ENCODE measurements around the gene MAP4K4. TPM values are rescaled to one million over a fixed set of nuclear protein-coding genes. Genes with fewer than 3 reads are reported as not detected.

The MAP4K4 gene
- total RNA-seq, 1 experiment from 2014 or later: 132 TPM

- no peaks in the 10 kb centered on the region for H3K27me3 ChIP-seq (ENCODE audit: insufficient read depth, low read length)
- H3K4me1 ChIP-seq (ENCODE audit: insufficient read depth, low read length): peaks cover 23% of the 10 kb centered on the region
- H2BK5ac ChIP-seq (ENCODE audit: insufficient read length, low read length): no peak overlapping the region
- no peak overlapping the region for H2AFZ ChIP-seq (ENCODE audit: low read length)
- H3K23me2 ChIP-seq (ENCODE audit: insufficient read length, low read depth, low read length, poor library complexity, severe bottlenecking): no peaks in the 10 kb centered on the region
- H2BK15ac ChIP-seq (ENCODE audit: low read depth, low read length): no peak overlapping the region
- peaks cover 48% of the 10 kb centered on the region; the same call in 1 of the 2 replicates for H3K79me2 ChIP-seq (ENCODE audit: insufficient read depth, low read length)
- H3K9me3 ChIP-seq (ENCODE audit: control insufficient read depth, low read depth, low read length): no peaks in the 10 kb centered on the region
- H2BK120ac ChIP-seq (ENCODE audit: low read depth, low read length, poor library complexity, severe bottlenecking): no peak overlapping the region
- H3K27ac ChIP-seq (ENCODE audit: insufficient read length, low read depth, low read length): no peak overlapping the region
- Mint-ChIP-seq H3K4me3 (no peak overlapping the region), H3K4me1 (peaks cover 53 to 61% of the 10 kb centered on the region in 2 experiments), H3K27me3 (ENCODE audit: low read depth) (no peaks in the 10 kb centered on the region), H3K36me3 (ENCODE audit: insufficient read depth in 1 of 3, low read depth in 3 of 3) (peaks cover 0 to 4% (median 0%) of the 10 kb centered on the region in 3 experiments; a peak in 1 of 7 replicates), H3K9me3 (no peaks in the 10 kb centered on the region), H3K27ac (no peak overlapping the region; a peak in 1 of 7 replicates)
- H3K14ac ChIP-seq (ENCODE audit: insufficient read depth, low read length): no peak overlapping the region
- H3K4me2 ChIP-seq (ENCODE audit: insufficient read depth, insufficient read length, low read length): no peak overlapping the region
- no peak overlapping the region for H2BK12ac ChIP-seq (ENCODE audit: insufficient read length, low read depth, low read length)
- H2AK5ac ChIP-seq (ENCODE audit: insufficient read length, low read length): no peak overlapping the region
- H3K23ac ChIP-seq (ENCODE audit: insufficient read length, low read depth, low read length): no peak overlapping the region
- no peak overlapping the region for H3K9ac ChIP-seq (ENCODE audit: extremely low read depth, insufficient read length, low read length)
- H4K8ac ChIP-seq (replicated peaks; ENCODE audit: insufficient read length, low read depth, low read length): no peak overlapping the region
- no peak overlapping the region for H3K56ac ChIP-seq (ENCODE audit: insufficient read length, low read depth, low read length)
- no CpG with 5 or more reads among the region's 4 CpGs for WGBS (ENCODE audit: extremely low coverage, insufficient read length, low lambda C conversion rate)
- H4K91ac ChIP-seq (ENCODE audit: insufficient read length, low read depth, low read length): no peak overlapping the region
- H4K20me1 ChIP-seq (ENCODE audit: control insufficient read depth, insufficient read depth, insufficient read length): peaks cover 2% of the 10 kb centered on the region
- H3K4ac ChIP-seq (ENCODE audit: low read depth, low read length): no peak overlapping the region
- no peak overlapping the region for H3K18ac ChIP-seq (ENCODE audit: insufficient read length, low read depth, low read length)
- no peak overlapping the region for H2BK20ac ChIP-seq (ENCODE audit: low read depth, low read length, poor library complexity, severe bottlenecking)
- H4K5ac ChIP-seq (ENCODE audit: insufficient read length, low read depth, low read length): no peak overlapping the region
- no peak for DNase-seq
- no peak for TF ChIP-seq CTCF (conservative IDR thresholded peaks at IDR 0.05)
- H3K79me1 ChIP-seq (ENCODE audit: insufficient read depth, low read depth, low read length, poor library complexity, severe bottlenecking): peaks cover 14% of the 10 kb centered on the region
- no peak overlapping the region for H3T11ph ChIP-seq (ENCODE audit: low read length)
Observed at GRCh38 chr2:101781326-101781725, 83.8 kb downstream of the MAP4K4 start.

Data from H9 (cell line).